GM19023 (cell line): Measurements from ENCODE around the gene BACH2.
"Not testable (repeated sequence)": the region's sequence is repeated elsewhere in the genome, so short reads cannot be mapped to it uniquely, and the experiment has no call there.

Experiments used
- ATAC-seq: cut with Tn5 transposase; IDR thresholded peaks from one replicate; pipeline ENCODE4 v1.9.1; 2021; ENCODE audit warnings: mild to moderate bottlenecking, moderate library complexity; ENCODE audit not compliant: unreplicated experiment

BACH2 gene

DNA sequence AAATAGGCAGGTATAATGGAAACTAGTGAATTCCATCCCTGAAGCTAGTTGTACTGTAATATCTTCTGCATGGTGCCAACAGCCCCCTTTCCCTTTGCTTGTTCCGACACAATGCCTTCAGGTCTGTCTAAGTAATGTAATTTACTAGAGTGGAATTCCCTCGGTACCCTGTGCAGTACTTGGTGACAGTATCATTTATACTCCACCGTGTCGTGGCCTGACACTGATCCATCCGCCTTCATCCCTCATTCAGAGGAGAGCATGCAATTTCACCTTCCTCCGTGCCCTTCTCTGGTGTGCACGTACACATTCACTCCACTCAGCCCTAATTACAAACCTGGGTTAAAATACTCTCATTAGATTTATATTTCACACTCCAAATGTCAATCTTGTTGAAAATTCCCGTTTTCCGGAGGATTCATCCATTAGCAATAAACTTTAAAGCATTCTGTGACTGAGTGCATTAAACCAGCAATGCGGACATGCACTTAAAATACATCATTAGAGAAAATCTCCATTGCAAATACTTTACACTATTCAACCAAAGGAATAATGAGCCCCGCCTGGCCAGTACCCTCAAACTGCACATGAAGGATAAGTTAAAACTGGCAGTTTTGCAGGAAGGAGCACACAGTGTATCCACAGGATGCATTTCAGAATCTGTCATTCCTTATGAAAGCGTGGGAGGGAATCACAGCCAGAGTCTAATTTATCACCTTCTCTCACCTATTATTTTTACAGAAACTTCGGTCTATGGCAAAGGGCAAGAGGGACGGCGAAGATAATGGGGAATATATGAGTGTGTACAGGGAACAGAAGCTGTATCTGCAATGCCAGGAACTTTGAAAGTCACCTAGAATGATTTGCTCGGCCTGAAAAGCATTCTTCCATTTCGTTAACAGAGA is 219.9 kb downstream of the BACH2 start:
- no peak for ATAC-seq

DNA sequence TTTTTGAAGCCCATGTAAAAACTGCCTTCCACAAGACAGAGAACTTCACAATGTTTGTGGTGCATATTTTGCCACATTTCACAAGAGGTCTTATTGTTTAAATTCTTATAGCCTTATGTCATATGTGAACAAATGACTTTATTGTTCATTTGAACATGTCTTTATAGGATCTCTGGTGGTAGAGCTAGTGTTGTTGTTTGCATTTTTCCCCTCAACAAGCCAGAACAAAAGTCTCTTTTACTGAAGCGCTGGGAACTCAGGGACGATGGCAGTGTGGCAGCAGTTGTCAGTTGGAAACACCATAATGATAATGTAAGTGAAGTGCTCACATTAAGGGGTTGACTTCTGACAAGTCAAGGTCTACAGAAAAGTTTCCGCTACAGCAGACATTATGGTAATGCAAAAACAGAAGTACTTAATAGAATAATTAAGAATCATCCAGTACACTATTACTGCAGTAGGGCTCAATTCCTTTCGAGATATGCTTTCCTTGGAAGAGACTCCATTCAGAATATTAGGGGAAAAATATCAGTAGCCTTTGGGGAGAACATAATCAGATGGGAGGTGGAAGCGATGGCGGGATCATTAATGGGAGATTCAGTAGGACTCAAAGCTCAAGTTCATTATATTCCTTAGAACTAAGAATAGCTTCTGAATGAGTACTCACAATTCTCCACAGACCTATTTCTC is 222.3 kb downstream of the BACH2 start:
- no peak for ATAC-seq

DNA sequence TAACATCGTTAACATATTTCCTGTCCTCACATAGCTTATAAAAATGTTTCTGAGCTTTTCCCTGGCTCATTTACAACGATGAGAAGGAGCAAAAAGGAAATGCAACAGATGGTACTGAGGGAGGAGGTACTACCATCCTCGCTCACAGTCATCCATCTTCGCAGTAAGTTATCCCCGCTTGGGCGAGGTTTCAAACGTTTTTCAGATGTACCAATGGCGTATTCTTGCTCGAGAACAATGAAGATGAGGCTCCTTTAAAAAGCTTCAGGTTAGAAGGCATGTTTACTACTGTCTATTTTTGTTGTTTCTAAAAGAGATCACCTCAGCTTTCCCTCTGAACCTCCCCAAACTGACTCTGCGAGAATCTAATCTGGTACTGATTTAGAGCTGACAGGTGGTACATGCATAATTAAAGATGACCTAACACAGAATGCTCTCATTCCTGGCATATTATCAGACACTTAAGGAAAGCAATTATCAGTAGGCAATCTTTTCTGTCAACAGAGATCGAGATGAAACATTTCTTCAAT is 223.6 kb downstream of the BACH2 start:
- no peak for ATAC-seq

DNA sequence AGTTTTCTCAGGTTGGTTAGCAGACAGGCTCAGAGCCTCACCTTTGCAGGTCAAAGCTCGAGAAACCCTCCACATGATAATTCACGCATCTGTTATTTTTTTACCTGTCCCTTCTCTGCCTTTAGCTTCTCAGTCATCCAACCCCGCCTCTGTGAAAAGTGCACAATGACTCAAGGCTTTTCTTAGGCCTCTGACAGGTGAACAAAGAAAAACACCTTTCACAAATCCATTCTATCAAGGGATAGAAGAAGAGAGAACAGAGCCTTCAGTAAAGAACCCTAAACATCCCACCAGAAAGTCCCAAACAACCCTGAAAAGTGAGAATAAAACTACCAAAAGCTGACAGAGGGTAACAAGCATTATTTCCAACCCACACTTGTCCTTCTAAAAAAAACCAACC is 224.1 kb downstream of the BACH2 start:
- no peak for ATAC-seq

DNA sequence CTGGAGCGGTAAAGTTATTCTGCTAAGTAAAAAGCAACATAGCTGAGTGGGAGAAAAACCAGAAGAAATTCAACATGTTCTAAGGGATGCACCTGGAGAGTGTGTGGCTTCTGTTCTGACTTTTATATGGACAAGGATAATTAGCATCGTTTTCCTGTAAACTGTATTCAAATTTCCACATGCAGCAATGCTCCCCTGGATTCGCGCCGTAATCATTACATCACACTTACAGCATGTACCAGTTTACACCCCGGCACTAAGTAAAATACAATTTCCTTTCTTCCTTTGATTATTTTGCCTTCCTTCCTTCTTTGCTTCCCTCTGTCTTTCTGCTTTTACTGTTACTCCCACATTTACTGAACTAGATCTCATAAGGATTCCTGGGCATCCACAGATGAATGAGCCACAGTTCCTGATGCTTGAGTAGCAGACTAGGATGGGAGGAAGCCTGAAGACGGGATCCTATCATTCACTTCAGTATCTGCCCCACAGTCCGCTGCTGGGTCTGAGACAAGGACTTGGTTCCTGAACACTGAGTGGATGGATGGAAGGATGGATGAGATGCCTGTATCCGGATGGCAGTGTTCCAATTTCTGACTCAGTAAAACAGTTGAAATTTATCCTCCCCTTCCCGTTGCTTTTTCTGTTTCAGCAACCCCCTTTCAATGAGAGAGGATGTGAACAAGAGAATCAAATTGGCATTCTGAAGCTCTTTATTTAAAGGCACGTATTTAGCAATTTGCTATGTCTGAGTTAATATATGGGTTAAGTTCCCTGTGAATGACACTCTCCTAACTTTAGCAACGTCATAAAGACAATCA is 227.7 kb downstream of the BACH2 start:
- no peak for ATAC-seq

DNA sequence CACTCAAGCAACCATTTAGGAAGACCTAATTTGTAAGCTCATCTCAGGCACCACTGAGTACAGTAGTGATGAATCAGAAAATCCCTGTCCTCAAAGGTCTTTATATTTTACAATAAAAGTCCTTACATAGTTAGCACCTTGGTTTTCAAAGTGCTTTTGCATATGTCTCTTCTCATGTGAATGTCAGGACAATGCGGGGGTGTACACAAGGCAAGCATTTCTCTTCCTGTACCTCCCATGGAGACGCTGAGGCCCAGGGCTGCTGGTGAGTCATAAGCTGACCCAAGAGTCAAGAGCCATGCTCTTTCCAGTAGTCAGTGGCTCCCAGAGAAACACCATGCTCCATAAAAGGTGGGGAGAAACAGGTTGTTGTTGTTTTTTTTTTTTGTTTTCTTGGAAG is 228.4 kb downstream of the BACH2 start:
- no peak for ATAC-seq

DNA sequence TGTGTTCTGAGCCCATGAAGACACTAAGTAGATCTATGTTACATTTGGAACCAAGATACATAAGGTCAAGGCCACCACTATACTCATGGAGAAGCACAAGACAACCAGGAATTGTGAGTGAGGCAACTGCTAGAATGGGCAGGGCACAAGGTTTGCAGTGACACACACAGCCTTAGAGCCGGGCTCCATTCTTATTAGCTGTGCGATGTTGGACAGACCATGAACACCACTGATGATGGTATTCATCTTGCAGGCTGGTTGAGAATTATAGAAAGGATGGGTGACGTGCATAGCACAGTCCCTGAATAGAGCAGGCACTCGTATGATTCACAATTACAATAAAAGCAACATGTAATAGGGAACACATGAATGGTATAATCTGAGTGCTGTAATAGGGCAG is 229.9 kb downstream of the BACH2 start:
- ATAC-seq: no peak

DNA sequence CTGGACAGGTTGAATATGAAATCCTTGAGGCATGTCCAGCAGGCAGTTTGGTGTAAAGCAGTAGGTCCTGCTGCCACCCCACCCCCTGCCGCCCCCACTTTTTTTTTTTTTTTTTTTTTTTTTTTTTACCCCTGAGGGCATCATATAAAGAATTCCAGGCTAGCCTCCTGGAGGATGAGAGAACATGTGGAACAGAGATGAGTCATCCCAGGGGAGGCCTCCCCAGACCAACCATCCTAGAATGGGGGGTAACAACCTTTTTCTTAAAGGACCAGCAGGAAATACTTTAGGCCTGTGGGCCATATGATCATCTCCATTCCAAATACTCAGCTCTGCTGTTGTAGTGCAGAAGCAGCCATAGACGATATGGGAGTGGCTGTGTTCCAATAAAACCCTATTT is 231.5 kb downstream of the BACH2 start:
- no peak for ATAC-seq

DNA sequence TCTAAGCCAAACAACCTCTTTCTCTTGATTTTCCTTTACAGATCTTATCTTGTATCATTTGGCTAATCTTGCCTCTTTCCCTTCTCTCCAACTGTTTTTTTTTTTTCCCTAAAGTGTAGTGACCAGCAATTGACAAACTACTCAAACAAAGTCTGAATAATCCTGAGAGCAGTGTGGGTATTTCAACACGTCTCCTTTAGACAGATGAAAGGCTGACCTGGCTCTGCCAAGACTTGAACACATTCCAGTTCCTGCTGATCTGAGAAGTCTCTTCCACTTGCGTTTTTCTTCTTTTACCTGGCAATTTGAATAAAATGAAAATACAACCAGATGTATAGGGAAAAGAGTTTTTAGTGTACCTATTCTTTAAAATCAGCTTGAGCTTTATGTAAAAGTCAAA is 234.0 kb downstream of the BACH2 start:
- no peak for ATAC-seq

DNA sequence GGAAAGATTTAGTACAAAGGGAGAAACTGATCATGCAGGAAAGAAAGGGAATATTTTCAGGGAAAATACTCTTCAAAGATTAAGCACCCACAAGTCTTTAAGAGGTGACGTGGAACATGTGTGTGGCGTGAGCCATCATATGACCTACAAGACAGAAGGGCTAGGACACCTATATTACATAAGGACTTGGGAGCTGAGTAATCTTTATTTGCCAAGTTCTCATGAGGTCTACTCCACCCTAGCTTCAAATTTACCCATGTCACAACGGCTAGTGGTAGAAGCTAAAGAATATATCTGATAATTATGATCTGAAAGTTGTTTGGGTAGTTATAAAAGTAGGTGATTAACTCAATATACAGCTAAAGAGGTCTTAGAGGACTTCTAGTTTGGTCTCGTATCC is 234.6 kb downstream of the BACH2 start:
- no peak for ATAC-seq

DNA sequence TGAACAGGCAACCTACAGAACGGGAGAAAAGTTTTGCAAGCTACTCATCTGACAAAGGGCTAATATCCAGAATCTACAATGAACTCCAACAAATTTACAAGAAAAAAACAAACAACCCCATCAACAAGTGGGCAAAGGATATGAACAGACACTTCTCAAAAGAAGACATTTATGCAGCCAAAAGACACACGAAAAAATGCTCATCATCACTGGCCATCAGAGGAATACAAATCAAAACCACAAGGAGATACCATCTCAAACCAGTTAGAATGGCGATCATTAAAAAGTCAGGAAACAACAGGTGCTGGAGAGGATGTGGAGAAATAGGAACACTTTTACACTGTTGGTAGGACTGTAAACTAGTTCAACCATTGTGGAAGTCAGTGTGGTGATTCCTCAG is 237.5 kb downstream of the BACH2 start:
- ATAC-seq: not testable (repeated sequence)

DNA sequence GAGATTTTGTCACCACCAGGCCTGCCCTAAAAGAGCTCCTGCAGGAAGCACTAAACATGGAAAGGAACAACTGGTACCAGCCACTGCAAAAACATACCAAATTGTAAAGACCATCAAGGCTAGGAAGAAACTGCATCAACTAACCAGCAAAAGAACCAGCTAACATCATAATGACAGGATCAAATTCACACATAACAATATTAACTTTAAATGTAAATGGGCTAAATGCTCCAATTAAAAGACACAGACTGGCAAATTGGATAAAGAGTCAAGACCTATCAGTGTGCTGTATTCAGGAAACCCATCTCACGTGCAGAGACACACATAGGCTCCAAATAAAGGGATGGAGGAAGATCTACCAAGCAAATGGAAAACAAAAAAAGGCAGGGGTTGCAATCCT is 240.7 kb downstream of the BACH2 start:
- ATAC-seq: not testable (repeated sequence)

DNA sequence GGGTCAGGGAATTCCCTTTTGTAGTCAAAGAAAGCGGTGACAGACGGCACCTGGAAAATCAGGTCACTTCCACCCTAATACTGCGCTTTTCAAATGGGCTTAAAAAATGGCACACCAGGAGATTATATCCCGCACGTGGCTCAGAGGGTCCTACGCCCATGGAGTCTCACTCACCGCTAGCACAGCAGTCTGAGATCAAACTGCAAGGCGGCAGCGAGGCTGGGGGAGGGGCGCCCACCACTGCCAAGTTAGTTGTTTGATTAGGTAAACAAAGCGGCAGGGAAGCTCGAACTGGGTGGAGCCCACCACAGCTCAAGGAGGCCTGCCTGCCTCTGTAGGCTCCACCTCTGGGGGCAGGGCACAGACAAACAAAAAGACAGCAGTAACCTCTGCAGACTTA is 242.4 kb downstream of the BACH2 start:
- ATAC-seq: not testable (repeated sequence)

DNA sequence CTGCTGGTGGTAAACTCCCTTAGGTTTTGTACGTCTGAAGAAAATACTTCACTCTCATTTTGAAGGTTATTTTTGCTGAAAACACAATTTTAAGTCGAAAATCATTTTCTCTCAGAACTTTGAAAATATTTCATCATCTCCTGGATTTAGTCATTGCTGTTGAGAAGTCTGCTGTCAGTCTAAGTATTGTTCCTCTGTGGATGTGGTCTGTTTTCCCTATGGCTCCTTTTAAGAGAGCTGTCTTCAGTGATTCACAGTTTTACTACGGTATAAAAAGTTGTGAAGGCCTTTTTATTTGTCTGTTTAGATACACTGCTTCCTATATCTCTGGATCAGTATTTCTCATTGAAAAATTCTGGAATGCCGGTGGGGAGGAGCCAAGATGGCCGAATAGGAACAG is 243.0 kb downstream of the BACH2 start:
- no peak for ATAC-seq

DNA sequence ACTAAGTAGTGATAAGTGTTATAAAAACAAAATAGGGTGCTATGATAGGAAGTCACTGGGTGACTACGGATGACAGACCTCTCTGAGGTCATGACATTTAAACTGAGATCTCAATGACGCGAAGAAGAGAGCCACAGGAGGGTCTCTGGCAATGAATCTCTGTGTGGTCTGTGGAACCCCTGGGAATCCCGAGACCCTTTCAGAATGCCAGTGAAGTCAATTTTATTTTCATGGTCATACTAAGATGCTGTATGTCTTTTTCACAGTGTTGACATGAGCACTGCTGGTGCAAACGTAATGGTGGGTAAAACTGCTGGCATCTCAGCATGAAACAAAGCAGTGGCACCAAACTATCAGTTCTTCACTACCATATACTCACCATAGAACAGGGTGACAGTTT is 247.3 kb downstream of the BACH2 start:
- ATAC-seq: no peak

DNA sequence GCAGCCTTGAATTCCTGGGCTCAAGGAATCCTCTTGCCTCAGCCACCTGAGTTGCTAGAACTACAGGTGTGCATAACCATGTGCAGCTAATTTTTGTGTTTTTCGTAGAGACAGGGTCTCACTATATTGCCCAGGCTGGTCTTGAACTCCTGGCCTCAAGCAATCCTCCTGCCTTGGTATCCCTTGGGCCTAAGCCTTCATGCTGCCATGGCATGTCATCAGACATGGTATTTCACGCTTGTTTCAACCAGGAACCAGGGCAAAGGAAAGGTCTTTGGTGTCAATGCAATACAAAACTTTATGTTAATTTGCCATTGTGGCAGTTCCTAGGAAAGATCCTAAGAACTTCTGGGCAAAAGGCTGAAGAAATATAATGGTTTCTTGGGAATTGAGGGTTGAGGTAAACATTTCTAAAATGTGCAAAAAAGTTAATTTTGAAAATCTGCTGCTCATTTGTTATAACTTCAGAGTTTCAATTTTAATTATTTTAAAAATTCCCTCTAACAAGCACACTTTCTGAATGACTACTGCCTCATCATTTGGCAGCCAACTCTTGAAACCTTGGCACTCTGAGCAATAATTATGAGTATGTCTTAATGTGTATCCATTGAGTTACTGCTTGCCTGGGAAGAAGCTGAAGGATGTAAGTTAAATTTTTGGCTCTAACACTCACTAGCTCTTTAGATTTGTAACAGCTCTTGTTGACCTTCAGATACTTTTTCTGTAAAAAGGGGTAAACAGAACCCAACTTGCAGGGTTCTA is 248.3 kb downstream of the BACH2 start:
- no peak for ATAC-seq

DNA sequence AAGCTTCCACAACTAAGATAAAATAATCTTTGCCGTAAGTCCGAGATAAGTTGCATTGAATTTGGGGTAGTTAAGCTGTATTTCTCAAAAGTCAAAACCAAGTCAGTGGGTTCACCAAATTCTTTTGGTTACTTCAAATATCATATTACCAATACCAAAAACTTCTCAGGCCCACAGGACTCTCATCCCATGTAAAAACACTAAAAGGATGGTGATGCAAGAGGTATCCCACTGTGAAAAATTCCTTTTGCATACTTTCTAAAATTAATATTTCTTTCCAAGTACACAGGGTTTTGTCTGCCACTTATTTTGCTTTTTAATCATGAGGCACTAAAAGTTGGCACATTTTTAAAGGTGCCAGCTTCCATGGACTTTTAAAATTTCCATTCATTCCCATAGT is 251.1 kb downstream of the BACH2 start:
- no peak for ATAC-seq

DNA sequence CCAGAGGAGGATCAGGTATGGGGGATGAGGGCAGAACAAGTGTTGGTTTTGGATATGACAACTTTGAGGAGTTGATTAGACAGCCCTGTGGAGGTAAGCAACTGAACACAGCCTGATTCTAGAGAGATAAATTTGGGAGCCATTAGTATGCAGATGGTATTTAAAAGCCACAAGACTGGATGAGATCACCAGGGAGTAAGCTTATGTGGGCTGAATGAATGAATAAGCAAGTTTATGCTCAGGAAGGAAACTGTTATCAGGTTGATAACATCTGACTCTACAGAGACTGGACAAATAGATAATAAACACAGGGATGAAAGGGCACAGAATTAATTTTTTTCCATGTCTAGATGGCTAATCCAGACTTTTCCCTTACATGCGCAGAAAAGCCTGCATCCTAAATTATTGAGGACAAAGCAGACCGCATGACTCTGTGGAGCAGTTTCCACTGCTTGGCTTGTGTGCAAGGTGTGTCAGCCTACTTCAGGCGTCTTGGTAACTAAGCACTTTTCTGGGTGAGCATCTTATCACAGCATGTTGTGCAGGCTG is 251.7 kb downstream of the BACH2 start:
- no peak for ATAC-seq

DNA sequence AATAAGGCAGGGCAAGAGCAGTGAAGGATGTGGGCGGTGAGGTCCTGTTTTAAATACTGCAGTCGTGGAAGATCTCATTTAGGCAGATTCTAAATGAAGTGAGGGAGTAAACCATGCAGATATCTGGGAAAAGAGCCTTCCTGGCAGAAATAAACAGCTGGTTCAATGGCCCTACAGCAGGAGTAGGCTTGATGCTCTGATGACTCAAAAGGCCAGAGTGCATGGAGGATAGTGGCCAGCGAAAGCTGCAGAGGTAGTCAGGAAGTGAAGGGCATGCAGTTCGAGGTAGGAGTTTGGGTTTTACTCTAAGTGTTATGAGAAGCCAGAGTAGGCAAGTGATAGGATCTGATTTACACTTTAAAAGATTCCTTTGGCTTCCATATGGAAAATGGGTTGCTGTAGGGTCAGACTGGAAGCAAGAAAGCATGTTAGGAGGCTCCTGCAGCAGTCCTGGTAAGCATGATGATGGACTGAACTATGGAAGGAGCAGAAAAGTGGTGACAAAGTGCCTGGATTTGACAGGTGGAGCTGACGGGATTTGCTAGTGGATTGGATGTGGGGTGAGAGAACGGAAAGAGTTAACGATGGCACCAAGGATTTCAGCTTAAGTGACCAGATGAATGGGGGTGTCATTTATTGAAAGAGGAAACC is 252.3 kb downstream of the BACH2 start:
- ATAC-seq: no peak

DNA sequence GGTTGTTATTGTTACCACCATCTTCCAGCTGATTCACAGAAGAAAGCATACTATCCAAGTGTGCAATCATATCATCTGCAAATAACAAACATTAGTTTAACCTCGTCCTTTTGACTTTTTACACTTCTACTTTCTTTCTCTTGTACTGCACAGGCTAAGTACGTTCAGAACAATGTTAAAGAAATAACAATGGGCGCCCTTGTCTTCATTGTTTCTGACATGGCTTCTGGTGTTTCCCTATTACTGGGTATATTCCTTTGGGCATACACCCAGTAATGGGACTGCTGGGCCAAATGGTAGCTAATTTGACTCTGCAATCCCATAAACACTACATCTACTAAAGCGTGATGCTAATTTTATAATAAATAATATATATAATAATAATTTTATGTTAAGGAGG is 255.7 kb downstream of the BACH2 start:
- ATAC-seq: no peak
